LNCaP clone FGC (cell line): ENCODE measurements around the gene ZNF302.

Source experiments
- DNase-seq: peaks from one replicate; pipeline ENCODE4 v3.0.0-alpha.2; 2011; ENCODE audit warnings: low read depth
- H3K4me3 ChIP-seq: 2 replicates; pipeline ENCODE4 v1.5.1; 2011; ENCODE audit warnings: mild to moderate bottlenecking, low read depth, low read length, control low read depth
- TF ChIP-seq, protein P1 (sequence below): IDR thresholded peaks from 2 replicates; pipeline ENCODE4 v1.5.1; 2012; ENCODE audit warnings: mild to moderate bottlenecking; ENCODE audit not compliant: control insufficient read depth, insufficient read depth; ENCODE audit errors: extremely low read depth

ZNF302 gene

DNA sequence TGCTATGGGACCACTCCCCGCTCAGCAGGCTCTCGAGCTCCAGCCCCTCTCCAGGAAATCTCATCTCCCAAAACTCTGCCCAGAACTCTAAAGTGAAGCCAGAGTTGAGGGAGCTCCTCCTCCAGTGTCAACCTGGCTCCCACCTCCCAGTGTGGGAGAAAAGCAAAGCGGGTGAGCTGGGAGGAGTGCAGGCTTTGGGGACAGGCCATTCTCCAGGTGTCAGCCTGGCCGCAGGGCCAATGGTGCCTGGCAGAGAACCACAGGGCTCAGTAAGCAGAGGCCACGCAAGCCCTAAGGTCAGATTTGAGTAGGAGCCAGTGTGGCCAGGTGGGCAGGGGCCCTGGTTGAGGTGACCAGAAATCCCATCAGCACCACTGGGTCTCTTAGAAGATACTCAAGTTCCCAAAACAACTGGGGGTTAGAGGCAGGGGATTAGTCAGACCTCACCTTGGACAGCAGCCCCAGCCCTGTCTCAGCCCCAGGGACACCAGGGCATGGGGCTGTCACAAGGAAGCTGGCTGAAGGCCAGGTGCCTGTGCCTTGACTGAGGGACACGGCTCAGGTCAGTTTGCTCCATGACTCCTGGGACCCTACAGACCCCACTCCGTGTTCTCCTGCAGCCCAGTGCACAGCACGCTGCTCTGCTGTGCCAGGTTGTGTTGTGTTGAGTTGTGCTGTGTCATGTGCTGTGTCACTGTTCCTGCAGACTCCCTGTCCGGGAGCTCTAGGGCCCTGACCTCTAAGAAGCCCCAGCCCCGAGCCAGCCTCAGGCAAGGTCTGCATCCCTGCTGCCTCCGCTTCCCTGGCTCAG is 53.7 kb downstream of the ZNF302 start:
- H3K4me3 ChIP-seq = no peak overlapping the region
- TF ChIP-seq, protein P1, sequence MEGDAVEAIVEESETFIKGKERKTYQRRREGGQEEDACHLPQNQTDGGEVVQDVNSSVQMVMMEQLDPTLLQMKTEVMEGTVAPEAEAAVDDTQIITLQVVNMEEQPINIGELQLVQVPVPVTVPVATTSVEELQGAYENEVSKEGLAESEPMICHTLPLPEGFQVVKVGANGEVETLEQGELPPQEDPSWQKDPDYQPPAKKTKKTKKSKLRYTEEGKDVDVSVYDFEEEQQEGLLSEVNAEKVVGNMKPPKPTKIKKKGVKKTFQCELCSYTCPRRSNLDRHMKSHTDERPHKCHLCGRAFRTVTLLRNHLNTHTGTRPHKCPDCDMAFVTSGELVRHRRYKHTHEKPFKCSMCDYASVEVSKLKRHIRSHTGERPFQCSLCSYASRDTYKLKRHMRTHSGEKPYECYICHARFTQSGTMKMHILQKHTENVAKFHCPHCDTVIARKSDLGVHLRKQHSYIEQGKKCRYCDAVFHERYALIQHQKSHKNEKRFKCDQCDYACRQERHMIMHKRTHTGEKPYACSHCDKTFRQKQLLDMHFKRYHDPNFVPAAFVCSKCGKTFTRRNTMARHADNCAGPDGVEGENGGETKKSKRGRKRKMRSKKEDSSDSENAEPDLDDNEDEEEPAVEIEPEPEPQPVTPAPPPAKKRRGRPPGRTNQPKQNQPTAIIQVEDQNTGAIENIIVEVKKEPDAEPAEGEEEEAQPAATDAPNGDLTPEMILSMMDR = no peak
- DNase-seq = no peak

DNA sequence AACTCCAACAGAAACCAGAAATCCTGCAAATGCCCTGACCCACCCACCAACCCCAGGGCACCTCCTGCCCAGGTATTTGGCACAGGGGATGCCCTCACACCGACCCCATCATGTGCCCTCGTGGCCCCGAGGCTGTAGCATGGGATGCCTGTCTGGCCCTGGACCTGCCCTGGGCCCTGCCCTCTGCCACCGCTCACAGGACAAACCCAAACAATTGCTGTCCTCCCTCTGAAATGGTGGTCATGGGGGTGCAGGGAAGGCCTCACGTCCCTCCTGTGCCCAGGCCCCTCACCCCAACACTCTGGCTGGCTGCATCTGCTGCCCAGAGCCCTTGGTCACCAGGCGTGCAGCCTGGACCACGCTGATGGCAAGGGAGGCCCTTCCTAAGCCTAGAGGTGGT is 54.5 kb downstream of the ZNF302 start:
- DNase-seq = no peak
- TF ChIP-seq, protein P1 = no peak

DNA sequence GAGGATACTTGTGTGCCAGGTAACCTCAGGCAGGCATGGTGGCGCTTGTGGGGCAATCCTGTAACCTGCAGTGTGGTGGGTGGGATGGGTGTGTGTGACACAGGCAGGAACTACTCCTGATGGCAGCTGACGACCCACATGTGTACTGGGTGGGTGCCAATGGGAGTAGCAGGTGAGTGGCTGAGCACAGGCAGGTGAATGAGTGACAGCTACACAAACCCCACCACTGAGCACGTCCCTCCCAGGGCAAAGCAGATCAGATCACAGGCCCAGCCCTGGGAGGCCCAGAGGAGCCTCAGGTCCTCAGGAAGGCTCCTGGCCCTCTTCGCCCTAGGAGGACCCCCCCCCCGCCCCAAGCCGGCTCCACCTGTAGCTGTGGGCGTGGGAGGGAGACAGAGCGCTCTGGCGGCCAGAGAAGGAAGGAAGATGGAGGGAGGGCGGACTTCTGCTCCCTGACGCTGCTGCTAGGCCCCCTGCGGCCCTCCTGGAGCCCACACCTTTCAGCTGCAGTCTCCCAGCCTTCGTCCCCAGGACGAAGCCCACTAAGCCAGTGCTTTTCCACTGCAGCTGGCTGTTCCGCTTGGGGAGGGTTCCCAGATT is 55.2 kb downstream of the ZNF302 start:
- no peak for DNase-seq
- TF ChIP-seq, protein P1 = no peak
- H3K4me3 ChIP-seq = peak overlapping the region; percentile 73

More for the DNA sequence above, 54.5 kb downstream of the ZNF302 start:
- H3K4me3 ChIP-seq = no peak overlapping the region

DNA sequence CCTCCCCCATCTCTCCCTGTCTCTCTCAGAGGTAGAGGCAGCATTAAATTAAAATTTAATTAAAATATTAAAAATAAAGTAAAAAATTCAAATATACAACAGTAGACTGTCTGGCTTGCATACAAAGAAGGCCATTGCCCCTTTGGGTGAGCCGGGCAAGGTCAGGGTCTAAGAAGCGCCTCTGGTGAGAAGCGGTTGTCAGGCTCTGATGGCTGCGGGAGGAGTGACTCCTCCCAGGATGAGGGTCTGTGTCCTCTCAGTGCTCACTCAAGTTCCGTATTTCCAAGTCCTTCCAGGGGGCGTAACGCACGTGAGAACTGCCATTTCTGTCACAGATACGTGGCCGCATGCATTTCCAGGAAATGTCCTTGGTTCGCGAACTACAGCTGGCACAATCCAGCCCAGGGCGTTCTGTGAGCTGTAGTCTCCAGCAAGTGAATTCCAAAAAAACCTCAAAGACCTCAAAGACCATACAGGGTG is 55.8 kb downstream of the ZNF302 start:
- TF ChIP-seq, protein P1 = no peak
- DNase-seq = peak; percentile 35
- H3K4me3 ChIP-seq = peak overlapping the region; percentile 73

DNA sequence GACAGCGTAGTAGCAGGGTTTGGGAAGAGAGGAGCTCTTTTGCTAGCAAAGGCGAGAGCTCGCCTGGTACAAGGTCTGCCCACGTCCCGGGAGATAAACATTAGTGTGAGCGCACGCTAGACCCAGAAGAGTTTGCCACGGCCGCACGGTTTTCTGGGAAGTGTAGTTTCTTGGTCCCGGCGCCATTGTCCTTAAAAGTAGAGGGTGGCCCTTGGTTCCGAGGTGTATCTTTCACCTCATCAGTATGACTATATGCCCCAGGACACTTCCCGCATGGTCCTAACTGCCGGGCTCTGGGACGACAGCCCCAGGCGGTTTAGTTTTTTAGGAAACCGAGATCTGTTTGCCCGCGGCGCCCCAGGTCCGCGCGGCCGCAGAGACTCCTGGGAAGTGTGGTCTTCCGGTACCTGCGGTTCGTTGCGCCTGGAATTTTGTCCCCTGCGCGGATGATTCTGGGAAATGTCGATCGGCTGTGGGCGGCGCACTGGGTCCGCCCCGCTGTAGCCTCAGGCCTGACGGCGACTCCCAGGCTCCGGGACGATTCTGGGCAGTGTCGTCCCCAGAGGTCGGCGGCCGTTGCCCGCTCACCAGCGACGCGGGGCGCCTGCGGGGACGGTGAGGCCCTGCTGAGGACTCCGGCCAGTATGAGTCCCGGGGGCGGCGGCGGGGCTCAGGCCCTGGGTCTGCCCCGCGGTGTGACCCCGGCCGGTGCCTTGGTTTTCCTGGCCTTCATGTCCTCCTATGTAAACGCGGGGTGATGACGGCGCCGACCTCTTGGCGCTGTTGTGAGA is 56.5 kb downstream of the ZNF302 start, which contains the start of gene ZNF181:
TSS of gene ZNF181 (plus strand) at position 498 of the 791 bp plus-strand sequence. CDS start 795 bp downstream, outside the sequence.
- TF ChIP-seq, protein P1 = no peak
- peak; percentile 83 for DNase-seq
- peak within 1 kb of the TSS; percentile 73 for H3K4me3 ChIP-seq

DNA sequence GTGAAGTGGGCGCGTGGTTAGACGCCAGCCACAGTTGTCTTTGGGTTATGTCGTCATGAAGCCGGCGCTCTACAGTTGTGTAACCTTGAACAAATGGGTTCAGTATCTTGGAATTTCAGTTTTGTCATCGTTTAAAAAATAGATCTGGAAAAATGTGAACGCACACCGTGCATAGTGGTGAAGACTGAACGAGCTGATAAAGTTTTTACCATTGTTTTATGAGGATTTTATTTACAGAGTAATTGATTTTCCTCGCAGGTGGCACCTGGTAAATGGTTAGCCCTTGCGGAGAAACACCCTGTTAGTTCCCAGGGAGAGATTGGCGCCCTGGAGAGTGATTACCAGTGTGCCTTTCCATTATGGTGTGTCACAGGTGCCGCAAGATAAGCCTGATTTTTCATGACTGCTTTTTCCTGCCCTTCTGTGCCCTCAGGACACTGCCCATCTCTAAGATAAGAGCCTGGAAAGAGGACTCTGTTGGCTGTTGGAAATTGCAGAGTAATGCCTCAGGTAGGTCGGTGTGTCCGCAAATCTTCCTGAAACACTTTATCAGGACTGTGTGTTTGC is 57.1 kb downstream of the ZNF302 start:
- TF ChIP-seq, protein P1 = no peak
- peak overlapping the region; percentile 73 for H3K4me3 ChIP-seq
- DNase-seq = no peak
